22Rv1 (cell line): ENCODE data around the gene CGNL1.

Experiments
- ZFX ChIP-seq: fragments of 450-650 bp; IDR thresholded peaks from 2 replicates; pipeline ENCODE4 v1.6.1; 2017; ENCODE audit warnings: antibody characterized with exemption, borderline replicate concordance
- TF ChIP-seq, protein P1 (sequence below): fragments of 450-650 bp; IDR thresholded peaks from 2 replicates; pipeline ENCODE4 v1.5.1; 2017; ENCODE audit warnings: mild to moderate bottlenecking

DNA sequence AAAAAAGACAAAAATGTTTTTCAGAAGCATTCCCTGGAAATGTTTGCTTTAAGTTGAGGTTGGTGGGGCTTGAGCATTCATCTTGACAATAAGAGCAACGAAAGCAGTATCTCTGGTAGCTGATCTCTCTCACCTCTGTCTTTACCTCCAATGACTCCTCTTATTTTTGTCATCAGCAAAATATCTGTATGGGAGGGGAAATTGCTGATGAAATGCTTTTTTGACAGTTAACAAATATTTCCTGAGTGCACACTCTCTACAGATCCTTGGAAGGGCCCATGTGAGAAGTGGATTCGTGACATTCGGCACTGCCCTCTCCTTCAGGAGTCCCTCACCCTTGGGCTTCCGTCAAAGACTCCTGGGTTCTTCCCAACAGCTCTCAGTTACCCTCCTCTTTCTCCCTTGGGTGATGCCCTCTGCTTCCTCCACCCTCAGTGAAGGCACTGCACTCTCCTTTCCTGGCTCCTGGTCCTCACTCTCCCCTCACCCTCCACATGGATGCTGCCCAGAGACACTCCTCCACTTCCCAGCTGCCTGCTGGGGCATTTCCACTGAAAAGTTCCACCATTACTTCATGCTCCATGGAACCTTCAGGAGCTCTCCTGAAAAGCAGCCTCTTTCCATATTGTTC is 2.9 kb upstream of the CGNL1 start:
- TF ChIP-seq, protein P1, sequence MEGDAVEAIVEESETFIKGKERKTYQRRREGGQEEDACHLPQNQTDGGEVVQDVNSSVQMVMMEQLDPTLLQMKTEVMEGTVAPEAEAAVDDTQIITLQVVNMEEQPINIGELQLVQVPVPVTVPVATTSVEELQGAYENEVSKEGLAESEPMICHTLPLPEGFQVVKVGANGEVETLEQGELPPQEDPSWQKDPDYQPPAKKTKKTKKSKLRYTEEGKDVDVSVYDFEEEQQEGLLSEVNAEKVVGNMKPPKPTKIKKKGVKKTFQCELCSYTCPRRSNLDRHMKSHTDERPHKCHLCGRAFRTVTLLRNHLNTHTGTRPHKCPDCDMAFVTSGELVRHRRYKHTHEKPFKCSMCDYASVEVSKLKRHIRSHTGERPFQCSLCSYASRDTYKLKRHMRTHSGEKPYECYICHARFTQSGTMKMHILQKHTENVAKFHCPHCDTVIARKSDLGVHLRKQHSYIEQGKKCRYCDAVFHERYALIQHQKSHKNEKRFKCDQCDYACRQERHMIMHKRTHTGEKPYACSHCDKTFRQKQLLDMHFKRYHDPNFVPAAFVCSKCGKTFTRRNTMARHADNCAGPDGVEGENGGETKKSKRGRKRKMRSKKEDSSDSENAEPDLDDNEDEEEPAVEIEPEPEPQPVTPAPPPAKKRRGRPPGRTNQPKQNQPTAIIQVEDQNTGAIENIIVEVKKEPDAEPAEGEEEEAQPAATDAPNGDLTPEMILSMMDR: no peak
- no peak for TF ChIP-seq ZFX
